SU-DHL-6 (cell line): Measurements from ENCODE around the gene RUNX1.

Experiments
- EZH2phosphoT487 ChIP-seq: fragments of 200-600 bp; sonication (generic), shearing (Covaris generic); conservative IDR thresholded peaks from 2 replicates; pipeline ENCODE4 v1.6.1; 2018; ENCODE audit warnings: mild to moderate bottlenecking, antibody characterized with exemption, low read length, moderate library complexity, mixed read lengths
- TF ChIP-seq, protein P1 (sequence below): fragments of 200-600 bp; sonication (generic); IDR thresholded peaks from one replicate; pipeline ENCODE4 v1.5.1; 2017; ENCODE audit warnings: antibody characterized with exemption, mild to moderate bottlenecking, low read length, moderate library complexity; ENCODE audit not compliant: insufficient read depth, poor library complexity, severe bottlenecking

DNA sequence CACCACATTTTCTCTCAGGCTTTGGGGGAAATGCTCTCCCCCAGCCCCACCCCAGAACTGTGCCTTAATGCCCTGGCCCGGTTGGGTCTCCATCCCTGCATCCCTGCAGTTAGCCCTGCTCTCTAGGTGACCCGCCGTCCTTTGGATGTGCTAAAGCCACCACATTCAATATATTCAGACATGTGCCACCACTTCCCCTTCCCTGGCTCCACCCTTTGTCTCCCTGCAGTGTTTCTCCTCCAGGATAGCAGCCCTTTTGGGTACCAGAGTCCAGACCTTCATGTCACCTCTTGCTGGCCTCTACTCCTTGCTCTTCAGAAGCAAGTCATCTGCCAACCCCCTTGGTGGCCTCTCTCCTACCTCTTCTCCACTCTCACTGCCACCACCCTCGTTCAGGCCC lies 41.8 kb downstream of the RUNX1 start:
- TF ChIP-seq, protein P1, sequence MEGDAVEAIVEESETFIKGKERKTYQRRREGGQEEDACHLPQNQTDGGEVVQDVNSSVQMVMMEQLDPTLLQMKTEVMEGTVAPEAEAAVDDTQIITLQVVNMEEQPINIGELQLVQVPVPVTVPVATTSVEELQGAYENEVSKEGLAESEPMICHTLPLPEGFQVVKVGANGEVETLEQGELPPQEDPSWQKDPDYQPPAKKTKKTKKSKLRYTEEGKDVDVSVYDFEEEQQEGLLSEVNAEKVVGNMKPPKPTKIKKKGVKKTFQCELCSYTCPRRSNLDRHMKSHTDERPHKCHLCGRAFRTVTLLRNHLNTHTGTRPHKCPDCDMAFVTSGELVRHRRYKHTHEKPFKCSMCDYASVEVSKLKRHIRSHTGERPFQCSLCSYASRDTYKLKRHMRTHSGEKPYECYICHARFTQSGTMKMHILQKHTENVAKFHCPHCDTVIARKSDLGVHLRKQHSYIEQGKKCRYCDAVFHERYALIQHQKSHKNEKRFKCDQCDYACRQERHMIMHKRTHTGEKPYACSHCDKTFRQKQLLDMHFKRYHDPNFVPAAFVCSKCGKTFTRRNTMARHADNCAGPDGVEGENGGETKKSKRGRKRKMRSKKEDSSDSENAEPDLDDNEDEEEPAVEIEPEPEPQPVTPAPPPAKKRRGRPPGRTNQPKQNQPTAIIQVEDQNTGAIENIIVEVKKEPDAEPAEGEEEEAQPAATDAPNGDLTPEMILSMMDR, result no peak
- no peak for TF ChIP-seq EZH2phosphoT487
